GM23338 (cell line): ENCODE data around the gene TLE6. TPM values are rescaled to one million over a fixed set of nuclear protein-coding genes. Genes with fewer than 3 reads are reported as not detected.

Experiments used
- ATAC-seq: fragments of 200-7000 bp; cut with Tn5 transposase; 3 replicates; pipeline ENCODE4 v1.9.1; 2020
- DNase-seq: peaks from one replicate; pipeline ENCODE4 v3.0.0-alpha.2; 2015; ENCODE audit warnings: low spot score
- H2AFZ ChIP-seq: fragments of 200-600 bp; sonication (generic); 2 replicates; pipeline ENCODE4 v1.8.0; 2016; ENCODE audit warnings: antibody characterized with exemption, mild to moderate bottlenecking, moderate library complexity
- H3F3A ChIP-seq: fragments of 200-600 bp; sonication (generic); replicated peaks from 2 replicates; pipeline ENCODE4 v1.8.0; 2017; ENCODE audit warnings: antibody characterized with exemption, mixed run types, low read depth
- H3K27ac ChIP-seq: fragments of 200-600 bp; sonication (generic); 2 replicates; pipeline ENCODE4 v1.6.1; 2016; ENCODE audit warnings: low read depth
- H3K27me3 ChIP-seq: fragments of 200-600 bp; sonication (generic); 2 replicates; pipeline ENCODE4 v1.8.0; 2016; ENCODE audit warnings: mild to moderate bottlenecking, mixed run types, moderate library complexity; ENCODE audit not compliant: insufficient read depth
- H3K36me3 ChIP-seq: fragments of 200-600 bp; sonication (generic); 2 replicates; pipeline ENCODE4 v1.8.0; 2016; ENCODE audit warnings: mild to moderate bottlenecking; ENCODE audit not compliant: insufficient read depth
- H3K4me1 ChIP-seq: fragments of 200-600 bp; sonication (generic); 2 replicates; pipeline ENCODE4 v1.8.0; 2016; ENCODE audit warnings: mild to moderate bottlenecking, moderate library complexity; ENCODE audit not compliant: insufficient read depth
- H3K4me2 ChIP-seq: fragments of 200-600 bp; sonication (generic); 2 replicates; pipeline ENCODE4 v1.7.1; 2017; ENCODE audit warnings: mixed run types
- H3K4me3 ChIP-seq: fragments of 200-600 bp; sonication (generic); 2 replicates; pipeline ENCODE4 v1.6.1; 2016; ENCODE audit warnings: mixed run types
- H3K79me2 ChIP-seq: fragments of 200-600 bp; sonication (generic); replicated peaks from 2 replicates; pipeline ENCODE4 v1.8.0; 2017; ENCODE audit warnings: mild to moderate bottlenecking; ENCODE audit not compliant: insufficient read depth
- H3K9me2 ChIP-seq: fragments of 200-600 bp; sonication (generic); 2 replicates; pipeline ENCODE4 v1.8.0; 2017; ENCODE audit not compliant: insufficient read depth
- H4K20me1 ChIP-seq: fragments of 200-600 bp; sonication (generic); replicated peaks from 2 replicates; pipeline ENCODE4 v1.8.0; 2017; ENCODE audit warnings: mild to moderate bottlenecking; ENCODE audit not compliant: insufficient read depth
- H3K27ac Mint-ChIP-seq: 2 replicates; pipeline ENCODE4 v1.8.0; 2020; ENCODE audit warnings: inconsistent platforms, mild to moderate bottlenecking, moderate library complexity, mixed read lengths
- H3K27me3 Mint-ChIP-seq: 3 replicates; pipeline ENCODE4 v1.8.0; 2022; ENCODE audit warnings: low read depth, mild to moderate bottlenecking, moderate library complexity, mixed read lengths, inconsistent platforms; ENCODE audit not compliant: insufficient read depth, poor library complexity
- H3K36me3 Mint-ChIP-seq: 3 replicates; pipeline ENCODE4 v1.8.0; 2021; ENCODE audit warnings: low read depth, mild to moderate bottlenecking, inconsistent platforms, moderate library complexity, mixed read lengths
- H3K4me1 Mint-ChIP-seq: 3 replicates; pipeline ENCODE4 v1.8.0; 2020; ENCODE audit warnings: mild to moderate bottlenecking, inconsistent platforms, mixed read lengths
- H3K4me3 Mint-ChIP-seq: 3 replicates; pipeline ENCODE4 v1.8.0; 2021; ENCODE audit warnings: moderate library complexity, mild to moderate bottlenecking, inconsistent platforms, mixed read lengths
- H3K9me3 Mint-ChIP-seq: 3 replicates; pipeline ENCODE4 v1.8.0; 2020; ENCODE audit warnings: moderate library complexity, mild to moderate bottlenecking, inconsistent platforms, mixed read lengths
- CREB1 ChIP-seq: fragments of 250-450 bp; sonication (Bioruptor Pico); IDR thresholded peaks from 2 replicates; pipeline ENCODE4 v1.5.0; 2020; ENCODE audit warnings: low read depth, mild to moderate bottlenecking, moderate library complexity
- EZH2 ChIP-seq: fragments of 200-600 bp; sonication (generic); IDR thresholded peaks from one replicate; pipeline ENCODE4 v1.8.0; 2017; ENCODE audit warnings: antibody characterized with exemption, mild to moderate bottlenecking, low read depth; ENCODE audit not compliant: unreplicated experiment
- NANOG ChIP-seq: IDR thresholded peaks from 2 replicates; pipeline ENCODE4 v1.6.1; 2016; ENCODE audit warnings: antibody characterized with exemption, borderline replicate concordance
- POLR2AphosphoS5 ChIP-seq: IDR thresholded peaks from 2 replicates; pipeline ENCODE4 v1.6.1; 2016; ENCODE audit warnings: antibody characterized with exemption, low read depth
- STAT1 ChIP-seq: IDR thresholded peaks from one replicate; pipeline ENCODE4 v1.6.1; 2016; ENCODE audit warnings: antibody characterized with exemption; ENCODE audit not compliant: unreplicated experiment
- ZNF331 ChIP-seq: fragments of 250-450 bp; sonication (Bioruptor Pico); IDR thresholded peaks from 2 replicates; pipeline ENCODE4 v1.5.0; 2020; ENCODE audit warnings: low read depth, mild to moderate bottlenecking, moderate library complexity
- polyA plus RNA-seq: library from polyadenylated mRNA; unstranded; fragments of >200 nt; fragmentation: Nextera tagmentation; extraction: Ambion mirVana; gene quantifications from 2 replicates; pipeline ENCODE4 v1.2.1, GENCODE V29; 2016
- total RNA-seq: library from RNA; depleted of rRNA; stranded (reverse); fragments of >200 nt; shearing (Covaris generic); gene quantifications from 2 replicates; pipeline ENCODE4 v1.2.3, GENCODE V29; 2014
- TF ChIP-seq, protein P1 (sequence below): IDR thresholded peaks from 2 replicates; pipeline ENCODE4 v1.6.1; 2016; ENCODE audit warnings: antibody characterized with exemption
- TF ChIP-seq, protein P2 (sequence below), 2 experiments: fragments of 200-600 bp in 1 of 2; sonication (generic) in 1 of 2; conservative IDR thresholded peaks; 2 replicates each; pipeline versions ENCODE4 v1.5.1 to v1.6.1; 2016 to 2017; ENCODE audit warnings: antibody characterized with exemption in 2 of 2, low read depth in 2 of 2, mild to moderate bottlenecking in 2 of 2, moderate library complexity in 1 of 2
- TF ChIP-seq, protein P3 (sequence below): IDR thresholded peaks from one replicate; pipeline ENCODE4 v1.6.1; 2018; ENCODE audit warnings: antibody characterized with exemption; ENCODE audit not compliant: unreplicated experiment

Gene TLE6
- total and polyA plus RNA-seq, 2 experiments from 2014 or later = 2.4 TPM

DNA sequence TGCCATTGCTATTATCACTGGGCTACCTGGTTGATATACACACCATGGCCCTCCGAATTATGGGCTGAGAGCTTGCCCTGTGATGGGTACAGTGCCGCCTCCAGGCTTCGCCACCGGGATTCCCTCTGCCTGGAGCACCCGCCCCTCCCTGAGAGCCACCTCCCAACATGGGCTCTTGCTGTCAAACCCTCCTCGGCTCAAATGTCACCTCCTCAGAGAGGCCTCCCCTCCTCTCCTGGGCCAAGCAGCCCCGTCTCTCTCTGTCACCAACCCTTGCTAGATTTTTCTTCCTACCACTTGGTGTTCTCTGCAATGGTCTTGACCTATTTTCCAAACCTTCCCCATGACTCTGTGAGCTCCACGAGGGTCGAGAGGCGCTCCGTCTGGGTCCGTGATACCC lies 64.0 kb downstream of the TLE6 start (continued):
- TF ChIP-seq STAT1 = no peak
- TF ChIP-seq ZNF331 (CRISPR knock-in tag) = no peak
- TF ChIP-seq CREB1 (CRISPR knock-in tag) = no peak
- TF ChIP-seq, protein P1, sequence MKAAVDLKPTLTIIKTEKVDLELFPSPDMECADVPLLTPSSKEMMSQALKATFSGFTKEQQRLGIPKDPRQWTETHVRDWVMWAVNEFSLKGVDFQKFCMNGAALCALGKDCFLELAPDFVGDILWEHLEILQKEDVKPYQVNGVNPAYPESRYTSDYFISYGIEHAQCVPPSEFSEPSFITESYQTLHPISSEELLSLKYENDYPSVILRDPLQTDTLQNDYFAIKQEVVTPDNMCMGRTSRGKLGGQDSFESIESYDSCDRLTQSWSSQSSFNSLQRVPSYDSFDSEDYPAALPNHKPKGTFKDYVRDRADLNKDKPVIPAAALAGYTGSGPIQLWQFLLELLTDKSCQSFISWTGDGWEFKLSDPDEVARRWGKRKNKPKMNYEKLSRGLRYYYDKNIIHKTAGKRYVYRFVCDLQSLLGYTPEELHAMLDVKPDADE = no peak
- no peak for TF ChIP-seq EZH2
- no peak for TF ChIP-seq POLR2AphosphoS5

DNA sequence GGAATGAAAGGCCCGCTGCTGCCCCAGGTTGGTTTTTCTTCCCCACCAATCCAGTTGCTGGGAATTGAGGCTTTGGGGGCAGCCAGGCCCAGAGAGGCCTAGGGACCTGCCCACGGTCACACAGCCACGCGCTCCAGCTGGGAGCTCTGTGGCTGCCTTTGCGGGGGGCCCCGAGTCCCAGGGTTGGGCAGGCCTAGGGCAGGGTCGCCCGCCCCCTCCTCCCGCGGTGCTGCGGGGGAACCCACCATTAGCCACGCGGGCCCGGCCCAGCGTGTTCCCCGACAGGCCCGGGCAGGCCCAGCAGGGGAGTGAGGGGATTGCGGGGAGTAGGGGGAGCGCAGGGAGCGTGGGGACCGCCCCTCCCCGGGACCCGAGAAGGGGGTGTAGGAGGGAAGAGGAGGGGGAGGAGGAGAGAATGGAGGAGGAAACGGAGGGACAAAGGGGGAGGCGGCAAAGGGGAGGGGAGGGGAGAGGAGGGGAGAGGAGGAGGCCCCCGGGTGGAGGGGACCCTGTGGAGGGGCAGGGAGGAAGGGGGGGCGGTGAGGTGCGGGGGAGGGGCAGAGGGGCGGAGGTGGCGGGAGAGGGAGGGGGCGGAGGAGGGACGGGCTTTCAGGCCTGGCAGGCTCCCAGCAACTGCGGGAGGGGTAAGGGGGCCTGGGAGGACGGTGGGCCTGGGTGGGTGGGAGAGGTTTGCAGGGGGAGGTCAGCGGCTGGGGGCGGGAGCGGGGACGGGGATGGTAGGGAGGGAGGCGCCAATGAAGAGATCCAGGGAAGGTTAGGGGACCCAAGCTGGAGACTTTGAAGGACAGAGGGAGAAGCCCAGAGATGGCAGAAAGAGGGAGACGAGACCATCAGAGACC lies 64.6 kb downstream of the TLE6 start:
- Histone ChIP-seq H2AFZ (peak overlapping the region; percentile 87), H3K9me2 (no peaks in the 10 kb centered on the region), H3K36me3 (no peaks in the 10 kb centered on the region), H3K4me2 (peak overlapping the region; percentile 82), H4K20me1 (no peaks in the 10 kb centered on the region), H3K27me3 (peaks cover 29% of the 10 kb centered on the region), H3K79me2 (no peaks in the 10 kb centered on the region), H3K4me3 (peak overlapping the region; percentile 63), H3K4me1 (peaks cover 20% of the 10 kb centered on the region; the same call in 1 of the 2 replicates), H3F3A (peaks cover 18% of the 10 kb centered on the region), H3K27ac (no peak overlapping the region)
- peak; percentile 21 for ATAC-seq
- Mint-ChIP-seq H3K36me3 (no peaks in the 10 kb centered on the region), H3K27me3 (peaks cover 24% of the 10 kb centered on the region), H3K4me1 (peaks cover 31% of the 10 kb centered on the region), H3K27ac (no peak overlapping the region), H3K9me3 (no peaks in the 10 kb centered on the region; the same call in 2 of the 3 replicates), H3K4me3 (peak overlapping the region; percentile 56)
- peak; percentile 40 for DNase-seq
- TF ChIP-seq CREB1 (CRISPR knock-in tag) (no peak), NANOG (no peak), ZNF331 (CRISPR knock-in tag) (no peak)
- TF ChIP-seq, protein P2, sequence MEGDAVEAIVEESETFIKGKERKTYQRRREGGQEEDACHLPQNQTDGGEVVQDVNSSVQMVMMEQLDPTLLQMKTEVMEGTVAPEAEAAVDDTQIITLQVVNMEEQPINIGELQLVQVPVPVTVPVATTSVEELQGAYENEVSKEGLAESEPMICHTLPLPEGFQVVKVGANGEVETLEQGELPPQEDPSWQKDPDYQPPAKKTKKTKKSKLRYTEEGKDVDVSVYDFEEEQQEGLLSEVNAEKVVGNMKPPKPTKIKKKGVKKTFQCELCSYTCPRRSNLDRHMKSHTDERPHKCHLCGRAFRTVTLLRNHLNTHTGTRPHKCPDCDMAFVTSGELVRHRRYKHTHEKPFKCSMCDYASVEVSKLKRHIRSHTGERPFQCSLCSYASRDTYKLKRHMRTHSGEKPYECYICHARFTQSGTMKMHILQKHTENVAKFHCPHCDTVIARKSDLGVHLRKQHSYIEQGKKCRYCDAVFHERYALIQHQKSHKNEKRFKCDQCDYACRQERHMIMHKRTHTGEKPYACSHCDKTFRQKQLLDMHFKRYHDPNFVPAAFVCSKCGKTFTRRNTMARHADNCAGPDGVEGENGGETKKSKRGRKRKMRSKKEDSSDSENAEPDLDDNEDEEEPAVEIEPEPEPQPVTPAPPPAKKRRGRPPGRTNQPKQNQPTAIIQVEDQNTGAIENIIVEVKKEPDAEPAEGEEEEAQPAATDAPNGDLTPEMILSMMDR (conservative IDR thresholded peaks at IDR 0.05; ENCODE audit: low read depth in 2 of 2) = no peak
- TF ChIP-seq, protein P3, sequence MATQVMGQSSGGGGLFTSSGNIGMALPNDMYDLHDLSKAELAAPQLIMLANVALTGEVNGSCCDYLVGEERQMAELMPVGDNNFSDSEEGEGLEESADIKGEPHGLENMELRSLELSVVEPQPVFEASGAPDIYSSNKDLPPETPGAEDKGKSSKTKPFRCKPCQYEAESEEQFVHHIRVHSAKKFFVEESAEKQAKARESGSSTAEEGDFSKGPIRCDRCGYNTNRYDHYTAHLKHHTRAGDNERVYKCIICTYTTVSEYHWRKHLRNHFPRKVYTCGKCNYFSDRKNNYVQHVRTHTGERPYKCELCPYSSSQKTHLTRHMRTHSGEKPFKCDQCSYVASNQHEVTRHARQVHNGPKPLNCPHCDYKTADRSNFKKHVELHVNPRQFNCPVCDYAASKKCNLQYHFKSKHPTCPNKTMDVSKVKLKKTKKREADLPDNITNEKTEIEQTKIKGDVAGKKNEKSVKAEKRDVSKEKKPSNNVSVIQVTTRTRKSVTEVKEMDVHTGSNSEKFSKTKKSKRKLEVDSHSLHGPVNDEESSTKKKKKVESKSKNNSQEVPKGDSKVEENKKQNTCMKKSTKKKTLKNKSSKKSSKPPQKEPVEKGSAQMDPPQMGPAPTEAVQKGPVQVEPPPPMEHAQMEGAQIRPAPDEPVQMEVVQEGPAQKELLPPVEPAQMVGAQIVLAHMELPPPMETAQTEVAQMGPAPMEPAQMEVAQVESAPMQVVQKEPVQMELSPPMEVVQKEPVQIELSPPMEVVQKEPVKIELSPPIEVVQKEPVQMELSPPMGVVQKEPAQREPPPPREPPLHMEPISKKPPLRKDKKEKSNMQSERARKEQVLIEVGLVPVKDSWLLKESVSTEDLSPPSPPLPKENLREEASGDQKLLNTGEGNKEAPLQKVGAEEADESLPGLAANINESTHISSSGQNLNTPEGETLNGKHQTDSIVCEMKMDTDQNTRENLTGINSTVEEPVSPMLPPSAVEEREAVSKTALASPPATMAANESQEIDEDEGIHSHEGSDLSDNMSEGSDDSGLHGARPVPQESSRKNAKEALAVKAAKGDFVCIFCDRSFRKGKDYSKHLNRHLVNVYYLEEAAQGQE = no peak
